ENCODE data around the gene CDCA4.
"Not testable (repeated sequence)": the region's sequence is repeated elsewhere in the genome, so short reads cannot be mapped to it uniquely, and the experiment has no call there.

DNA sequence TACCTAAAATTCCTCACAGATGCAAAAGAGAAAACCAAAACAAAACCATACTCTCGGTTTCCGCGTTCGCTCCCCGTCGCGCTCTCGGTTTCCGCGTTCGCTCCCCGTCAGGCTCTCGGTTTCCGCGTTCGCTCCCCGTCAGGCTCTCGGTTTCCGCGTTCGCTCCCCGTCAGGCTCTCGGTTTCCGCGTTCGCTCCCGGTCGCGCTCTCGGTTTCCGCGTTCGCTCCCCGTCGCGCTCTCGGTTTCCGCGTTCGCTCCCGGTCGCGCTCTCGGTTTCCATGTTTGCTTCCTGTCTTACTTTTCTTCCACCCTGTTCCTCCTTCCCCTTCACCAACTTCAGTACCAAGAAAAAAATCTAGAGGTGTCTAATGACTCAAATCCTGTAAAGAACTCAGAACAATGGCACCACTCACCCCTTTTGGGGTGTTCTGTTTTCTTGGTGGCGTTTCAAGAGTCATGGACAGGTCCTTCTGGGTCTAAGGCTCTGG is 12.6 kb upstream of the CDCA4 start:
- TF ChIP-seq, protein P1, sequence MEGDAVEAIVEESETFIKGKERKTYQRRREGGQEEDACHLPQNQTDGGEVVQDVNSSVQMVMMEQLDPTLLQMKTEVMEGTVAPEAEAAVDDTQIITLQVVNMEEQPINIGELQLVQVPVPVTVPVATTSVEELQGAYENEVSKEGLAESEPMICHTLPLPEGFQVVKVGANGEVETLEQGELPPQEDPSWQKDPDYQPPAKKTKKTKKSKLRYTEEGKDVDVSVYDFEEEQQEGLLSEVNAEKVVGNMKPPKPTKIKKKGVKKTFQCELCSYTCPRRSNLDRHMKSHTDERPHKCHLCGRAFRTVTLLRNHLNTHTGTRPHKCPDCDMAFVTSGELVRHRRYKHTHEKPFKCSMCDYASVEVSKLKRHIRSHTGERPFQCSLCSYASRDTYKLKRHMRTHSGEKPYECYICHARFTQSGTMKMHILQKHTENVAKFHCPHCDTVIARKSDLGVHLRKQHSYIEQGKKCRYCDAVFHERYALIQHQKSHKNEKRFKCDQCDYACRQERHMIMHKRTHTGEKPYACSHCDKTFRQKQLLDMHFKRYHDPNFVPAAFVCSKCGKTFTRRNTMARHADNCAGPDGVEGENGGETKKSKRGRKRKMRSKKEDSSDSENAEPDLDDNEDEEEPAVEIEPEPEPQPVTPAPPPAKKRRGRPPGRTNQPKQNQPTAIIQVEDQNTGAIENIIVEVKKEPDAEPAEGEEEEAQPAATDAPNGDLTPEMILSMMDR (IDR thresholded peaks at IDR 0.05), result not testable (repeated sequence)
- TF ChIP-seq POLR2A, EP300 (IDR thresholded peaks at IDR 0.05): not testable (repeated sequence)

All from tibial nerve (tissue), 4 donors.